Uterus (tissue), 2 donors: ENCODE results near the gene SRPRB.

Source experiments
- CTCF ChIP-seq, 4 experiments: fragments of 200-600 bp in 2 of 4; fragments of 450-650 bp in 2 of 4; sonication (generic) in 2 of 4; IDR thresholded peaks; one replicate each; pipeline ENCODE4 v1.5.1; 2016 to 2019; ENCODE audit warnings: antibody characterized with exemption in 4 of 4, mild to moderate bottlenecking in 2 of 4, moderate library complexity in 1 of 4
- POLR2A ChIP-seq, 2 donors: fragments of 450-650 bp; IDR thresholded peaks; one replicate each; pipeline ENCODE4 v1.6.1; 2016; ENCODE audit warnings: antibody characterized with exemption in 2 of 2, mild to moderate bottlenecking in 1 of 2, moderate library complexity in 1 of 2

GRCh38 chr3:133773732-133774131 lies 31.9 kb upstream of the SRPRB start:
- TF ChIP-seq CTCF (IDR thresholded peaks at IDR 0.05), result no peak
- no peak for TF ChIP-seq POLR2A (IDR thresholded peaks at IDR 0.05)
